ENCODE measurements around the gene POLR2M.

DNA sequence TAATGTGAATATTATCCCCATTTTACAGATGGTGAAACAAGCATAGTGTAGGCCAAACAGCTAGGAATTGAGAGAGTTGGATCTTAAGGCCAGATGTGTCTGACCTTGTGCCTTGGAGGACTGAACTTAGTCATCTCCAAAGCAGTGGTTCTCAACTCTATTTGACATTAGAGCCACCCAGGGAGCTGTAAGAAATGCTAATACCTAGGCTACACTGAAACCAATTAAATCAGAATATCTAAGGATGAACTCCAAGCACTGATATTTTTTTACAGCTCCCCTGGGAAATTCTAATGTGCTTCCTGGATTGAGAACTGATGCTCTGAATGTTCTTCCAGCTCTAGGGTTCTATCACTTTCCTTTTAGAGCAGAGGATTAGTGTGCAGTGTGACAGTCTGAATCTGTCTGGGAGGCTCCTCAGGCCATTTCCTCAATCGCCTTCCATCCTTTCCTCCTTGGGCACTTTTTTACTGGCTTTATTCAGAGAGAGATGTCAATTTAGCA, 32.3 kb downstream of the POLR2M start:
- TF ChIP-seq, protein P1, sequence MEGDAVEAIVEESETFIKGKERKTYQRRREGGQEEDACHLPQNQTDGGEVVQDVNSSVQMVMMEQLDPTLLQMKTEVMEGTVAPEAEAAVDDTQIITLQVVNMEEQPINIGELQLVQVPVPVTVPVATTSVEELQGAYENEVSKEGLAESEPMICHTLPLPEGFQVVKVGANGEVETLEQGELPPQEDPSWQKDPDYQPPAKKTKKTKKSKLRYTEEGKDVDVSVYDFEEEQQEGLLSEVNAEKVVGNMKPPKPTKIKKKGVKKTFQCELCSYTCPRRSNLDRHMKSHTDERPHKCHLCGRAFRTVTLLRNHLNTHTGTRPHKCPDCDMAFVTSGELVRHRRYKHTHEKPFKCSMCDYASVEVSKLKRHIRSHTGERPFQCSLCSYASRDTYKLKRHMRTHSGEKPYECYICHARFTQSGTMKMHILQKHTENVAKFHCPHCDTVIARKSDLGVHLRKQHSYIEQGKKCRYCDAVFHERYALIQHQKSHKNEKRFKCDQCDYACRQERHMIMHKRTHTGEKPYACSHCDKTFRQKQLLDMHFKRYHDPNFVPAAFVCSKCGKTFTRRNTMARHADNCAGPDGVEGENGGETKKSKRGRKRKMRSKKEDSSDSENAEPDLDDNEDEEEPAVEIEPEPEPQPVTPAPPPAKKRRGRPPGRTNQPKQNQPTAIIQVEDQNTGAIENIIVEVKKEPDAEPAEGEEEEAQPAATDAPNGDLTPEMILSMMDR (IDR thresholded peaks at IDR 0.05): no peak
- no peak for TF ChIP-seq POLR2A (IDR thresholded peaks at IDR 0.05)
- TF ChIP-seq EP300 (IDR thresholded peaks at IDR 0.05): no peak
